Stimulated activated CD8-positive, alpha-beta memory T cell treated with anti-CD3 and anti-CD28 coated beads, Interleukin-12 subunit alpha, Interleukin-12 subunit beta, amount 100 ng/mL, for 4 hours (primary cell): ENCODE measurements around the gene NAA60.
"Not testable (repeated sequence)": the region's sequence is repeated elsewhere in the genome, so short reads cannot be mapped to it uniquely, and the experiment has no call there.

Source experiments
- DNase-seq: peaks from one replicate; pipeline ENCODE4 v3.0.0-alpha.2; 2020; ENCODE audit warnings: low read depth

The NAA60 gene

GRCh38 chr16:3465301-3465700, 21.8 kb downstream of the NAA60 start:
- DNase-seq: no peak

GRCh38 chr16:3465911-3466584, 22.6 kb downstream of the NAA60 start:
- no peak for DNase-seq

GRCh38 chr16:3467182-3467581, 23.7 kb downstream of the NAA60 start:
- no peak for DNase-seq

GRCh38 chr16:3467921-3468320, 24.4 kb downstream of the NAA60 start:
- no peak for DNase-seq

GRCh38 chr16:3468501-3468900, 25.0 kb downstream of the NAA60 start:
- DNase-seq: no peak

- DNase-seq: no peak
Observed at GRCh38 chr16:3469736-3470135, 26.3 kb downstream of the NAA60 start.

- no peak for DNase-seq
Observed at GRCh38 chr16:3470723-3471122, 27.2 kb downstream of the NAA60 start.

GRCh38 chr16:3471518-3472176, 28.2 kb downstream of the NAA60 start:
- DNase-seq: no peak

GRCh38 chr16:3472878-3473595, 29.6 kb downstream of the NAA60 start:
- DNase-seq: no peak

GRCh38 chr16:3473596-3473943, 30.1 kb downstream of the NAA60 start:
- not testable (repeated sequence) for DNase-seq

- no peak for DNase-seq
Observed at GRCh38 chr16:3474136-3474779, 30.8 kb downstream of the NAA60 start.

- not testable (repeated sequence) for DNase-seq
Observed at GRCh38 chr16:3474870-3475269, 31.4 kb downstream of the NAA60 start.

GRCh38 chr16:3475604-3476375, 32.3 kb downstream of the NAA60 start:
- DNase-seq: no peak

- DNase-seq: no peak
Observed at GRCh38 chr16:3476409-3476808, 32.9 kb downstream of the NAA60 start.

- DNase-seq: no peak
Observed at GRCh38 chr16:3478242-3478925, 34.9 kb downstream of the NAA60 start.

GRCh38 chr16:3479654-3480216, 36.3 kb downstream of the NAA60 start:
- no peak for DNase-seq

- DNase-seq: no peak
Observed at GRCh38 chr16:3480901-3481695, 37.6 kb downstream of the NAA60 start.

- no peak for DNase-seq
Observed at GRCh38 chr16:3481696-3482658, 38.5 kb downstream of the NAA60 start.

- no peak for DNase-seq
Observed at GRCh38 chr16:3482659-3483241, 39.3 kb downstream of the NAA60 start.
